ENCODE data around the gene SNAP47.

Gene SNAP47

GRCh38 chr1:227758366-227758765 lies 23.1 kb downstream of the SNAP47 start:
- no peak for DNase-seq (ENCODE audit: low read depth)
- H3K4me3 ChIP-seq (ENCODE audit: control insufficient read depth, low read depth, low read length): no peak overlapping the region
- TF ChIP-seq CTCF (conservative IDR thresholded peaks at IDR 0.05; ENCODE audit: control insufficient read depth, insufficient read depth, low read depth, low read length): no peak

- DNase-seq (ENCODE audit: low read depth): peak; percentile 97
- no peak for TF ChIP-seq CTCF (conservative IDR thresholded peaks at IDR 0.05; ENCODE audit: control insufficient read depth, insufficient read depth, low read depth, low read length)
- H3K4me3 ChIP-seq (ENCODE audit: control insufficient read depth, low read depth, low read length): no peak overlapping the region
Observed at GRCh38 chr1:227759341-227760300, 24.4 kb downstream of the SNAP47 start.

DNA sequence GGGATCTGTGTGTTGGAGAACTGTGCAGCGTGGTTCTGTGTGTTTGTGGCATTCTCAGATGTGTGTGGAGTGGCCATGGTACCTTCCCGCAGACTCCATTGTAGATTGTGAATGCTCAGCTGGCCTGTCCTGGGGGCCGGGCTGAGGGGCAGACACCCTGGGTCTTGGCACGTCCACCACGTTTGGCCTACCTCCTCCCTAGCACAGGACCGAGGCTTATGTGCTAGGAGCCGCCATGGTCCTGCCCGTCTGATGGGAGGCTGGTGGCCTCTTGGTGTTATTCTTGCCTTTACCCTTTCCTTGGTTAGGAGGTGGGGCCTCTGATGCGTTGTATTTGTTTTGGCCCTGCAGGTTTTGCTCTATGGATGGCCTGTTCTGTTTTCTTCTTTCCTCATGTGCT lies 25.1 kb downstream of the SNAP47 start:
- DNase-seq (ENCODE audit: low read depth): no peak
- H3K4me3 ChIP-seq (ENCODE audit: control insufficient read depth, low read depth, low read length): no peak overlapping the region

GRCh38 chr1:227761621-227762230 lies 26.5 kb downstream of the SNAP47 start:
- no peak for TF ChIP-seq CTCF (conservative IDR thresholded peaks at IDR 0.05; ENCODE audit: control insufficient read depth, insufficient read depth, low read depth, low read length)
- no peak overlapping the region for H3K4me3 ChIP-seq (ENCODE audit: control insufficient read depth, low read depth, low read length)
- DNase-seq (ENCODE audit: low read depth): no peak

More for the DNA sequence above, 25.1 kb downstream of the SNAP47 start:
- TF ChIP-seq CTCF (conservative IDR thresholded peaks at IDR 0.05; ENCODE audit: control insufficient read depth, insufficient read depth, low read depth, low read length): no peak

- no peak overlapping the region for H3K4me3 ChIP-seq (ENCODE audit: control insufficient read depth, low read depth, low read length)
- peak; percentile 75 for TF ChIP-seq CTCF (conservative IDR thresholded peaks at IDR 0.05; ENCODE audit: control insufficient read depth, insufficient read depth, low read depth, low read length)
- DNase-seq (ENCODE audit: low read depth): peak; percentile 74
Observed at GRCh38 chr1:227762231-227762911, 27.1 kb downstream of the SNAP47 start.

DNA sequence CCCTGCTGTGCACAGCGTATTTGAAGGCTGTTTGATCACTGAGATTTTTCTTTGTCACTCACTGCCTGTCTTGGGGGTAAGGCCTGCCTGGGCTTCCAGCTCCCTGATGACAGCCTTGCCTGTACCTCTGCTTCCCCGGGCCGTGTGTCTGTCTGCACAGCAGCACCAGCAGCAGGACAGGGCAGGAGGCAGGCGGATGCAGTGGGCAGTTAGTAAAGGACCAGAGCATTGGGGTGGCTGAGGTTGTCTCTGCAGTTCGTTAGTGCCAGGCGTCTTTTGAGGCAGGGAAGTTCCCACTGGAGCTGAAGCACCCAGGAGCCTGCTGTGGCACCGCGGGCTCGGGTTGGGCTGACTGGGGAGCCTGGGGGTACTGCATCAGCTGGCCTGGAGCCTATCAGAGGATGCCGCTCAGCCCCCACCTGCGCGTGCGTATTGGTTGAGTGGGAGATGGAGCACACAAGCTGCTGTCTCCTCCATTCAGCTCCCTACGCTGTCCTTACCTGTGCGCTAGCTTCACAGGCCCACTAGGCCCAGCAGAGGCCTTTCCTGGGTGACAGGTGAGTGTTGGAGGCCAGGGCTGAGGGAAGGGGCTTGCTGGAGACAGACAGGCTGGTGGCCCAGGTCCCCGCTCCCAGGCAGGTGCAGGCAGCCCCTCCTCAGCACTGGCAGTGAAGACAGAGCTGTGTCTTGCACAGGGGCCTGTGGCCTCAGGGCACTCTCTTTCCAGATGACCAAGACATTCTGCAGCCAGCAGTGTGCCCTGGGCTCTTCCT lies 28.2 kb downstream of the SNAP47 start:
- DNase-seq (ENCODE audit: low read depth): no peak
- no peak for TF ChIP-seq CTCF (conservative IDR thresholded peaks at IDR 0.05; ENCODE audit: control insufficient read depth, insufficient read depth, low read depth, low read length)
- H3K4me3 ChIP-seq (ENCODE audit: control insufficient read depth, low read depth, low read length): no peak overlapping the region
